Stimulated activated CD8-positive, alpha-beta memory T cell treated with anti-CD3 and anti-CD28 coated beads, Interleukin-15, amount 100 ng/mL, for 1 hour (primary cell): ENCODE data around the gene FRMD5.

ENCODE experiments used
- DNase-seq: peaks from one replicate; pipeline ENCODE4 v3.0.0-alpha.2; 2020; ENCODE audit warnings: low read depth

The FRMD5 gene

GRCh38 chr15:44093836-44094235 lies 101.2 kb downstream of the FRMD5 start:
- no peak for DNase-seq

GRCh38 chr15:44092221-44092620 lies 102.8 kb downstream of the FRMD5 start:
- no peak for DNase-seq

GRCh38 chr15:44087578-44088465 lies 107.2 kb downstream of the FRMD5 start:
- no peak for DNase-seq

GRCh38 chr15:44084770-44085169 lies 110.3 kb downstream of the FRMD5 start:
- DNase-seq, result no peak

- DNase-seq, result no peak
Observed at GRCh38 chr15:44084171-44084570, 110.9 kb downstream of the FRMD5 start.

GRCh38 chr15:44082558-44083157 lies 112.4 kb downstream of the FRMD5 start:
- DNase-seq, result no peak

- no peak for DNase-seq
Observed at GRCh38 chr15:44081026-44082013, 113.8 kb downstream of the FRMD5 start.

- no peak for DNase-seq
Observed at GRCh38 chr15:44075535-44075934, 119.5 kb downstream of the FRMD5 start.

GRCh38 chr15:44069489-44069888 lies 125.6 kb downstream of the FRMD5 start:
- DNase-seq, result no peak

GRCh38 chr15:44068347-44068746 lies 126.7 kb downstream of the FRMD5 start:
- no peak for DNase-seq

- peak; percentile 14 for DNase-seq
Observed at GRCh38 chr15:44066211-44066827, 128.8 kb downstream of the FRMD5 start.

GRCh38 chr15:44064706-44065105 lies 130.4 kb downstream of the FRMD5 start:
- DNase-seq, result no peak

- DNase-seq, result no peak
Observed at GRCh38 chr15:44058126-44058525, 136.9 kb downstream of the FRMD5 start.

GRCh38 chr15:44045661-44046060 lies 149.4 kb downstream of the FRMD5 start:
- no peak for DNase-seq

- no peak for DNase-seq
Observed at GRCh38 chr15:44045217-44045616, 149.9 kb downstream of the FRMD5 start.

- DNase-seq, result no peak
Observed at GRCh38 chr15:44038755-44039191, 156.3 kb downstream of the FRMD5 start.

GRCh38 chr15:44035781-44036699 lies 159.0 kb downstream of the FRMD5 start:
- DNase-seq, result no peak

GRCh38 chr15:44034933-44035624 lies 160.0 kb downstream of the FRMD5 start:
- no peak for DNase-seq

GRCh38 chr15:44034334-44034733 lies 160.7 kb downstream of the FRMD5 start:
- DNase-seq, result no peak

- DNase-seq, result no peak
Observed at GRCh38 chr15:44033894-44034293, 161.2 kb downstream of the FRMD5 start.
